Measurements from ENCODE around the gene LY6G5B. TPM values are rescaled to one million over a fixed set of nuclear protein-coding genes. Genes with fewer than 3 reads are reported as not detected.

LY6G5B gene
- total RNA-seq, 4 donors from 2014 or later: 7.2 to 25.6 (median 19.7) TPM

DNA sequence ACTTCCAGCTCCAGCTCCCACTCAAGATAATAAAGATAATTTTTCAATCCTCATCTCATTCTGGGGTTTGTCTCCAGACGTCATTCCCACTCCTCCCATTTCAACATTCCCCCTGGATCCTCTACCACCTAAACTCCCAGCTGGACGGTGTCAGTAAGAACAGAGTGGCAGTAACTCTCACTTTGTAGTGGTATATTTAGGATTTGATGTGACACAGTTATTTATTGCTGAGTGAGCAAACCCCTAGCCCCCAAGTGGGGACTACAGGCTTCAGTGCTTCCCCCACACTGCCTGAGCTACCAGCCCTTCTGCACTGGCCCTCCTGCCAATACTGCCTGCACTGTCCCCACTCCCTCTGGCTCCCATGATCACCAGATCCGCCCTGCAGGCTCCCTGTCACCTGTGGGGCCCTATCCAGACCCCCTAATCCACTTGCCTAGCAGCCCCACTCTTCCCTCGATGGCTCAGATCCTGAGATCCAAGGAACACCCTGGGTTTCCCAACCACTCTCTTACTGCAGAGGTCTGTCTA lies 11.6 kb upstream of the LY6G5B start:
- H3K4me3 ChIP-seq: peak overlapping the region in 1 of 4 donors; percentile 5
- H3K9me3 ChIP-seq: no peaks in the 10 kb centered on the region
- TF ChIP-seq POLR2A (IDR thresholded peaks at IDR 0.05): no peak
- TF ChIP-seq, protein P1, sequence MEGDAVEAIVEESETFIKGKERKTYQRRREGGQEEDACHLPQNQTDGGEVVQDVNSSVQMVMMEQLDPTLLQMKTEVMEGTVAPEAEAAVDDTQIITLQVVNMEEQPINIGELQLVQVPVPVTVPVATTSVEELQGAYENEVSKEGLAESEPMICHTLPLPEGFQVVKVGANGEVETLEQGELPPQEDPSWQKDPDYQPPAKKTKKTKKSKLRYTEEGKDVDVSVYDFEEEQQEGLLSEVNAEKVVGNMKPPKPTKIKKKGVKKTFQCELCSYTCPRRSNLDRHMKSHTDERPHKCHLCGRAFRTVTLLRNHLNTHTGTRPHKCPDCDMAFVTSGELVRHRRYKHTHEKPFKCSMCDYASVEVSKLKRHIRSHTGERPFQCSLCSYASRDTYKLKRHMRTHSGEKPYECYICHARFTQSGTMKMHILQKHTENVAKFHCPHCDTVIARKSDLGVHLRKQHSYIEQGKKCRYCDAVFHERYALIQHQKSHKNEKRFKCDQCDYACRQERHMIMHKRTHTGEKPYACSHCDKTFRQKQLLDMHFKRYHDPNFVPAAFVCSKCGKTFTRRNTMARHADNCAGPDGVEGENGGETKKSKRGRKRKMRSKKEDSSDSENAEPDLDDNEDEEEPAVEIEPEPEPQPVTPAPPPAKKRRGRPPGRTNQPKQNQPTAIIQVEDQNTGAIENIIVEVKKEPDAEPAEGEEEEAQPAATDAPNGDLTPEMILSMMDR (IDR thresholded peaks at IDR 0.05): no peak
- no peak overlapping the region for H3K27ac ChIP-seq
- no peak for DNase-seq
- peaks cover 7 to 76% (median 14%) of the 10 kb centered on the region in 4 donors for H3K4me1 ChIP-seq
- H3K36me3 ChIP-seq: peaks cover 0 to 25% (median 0%) of the 10 kb centered on the region in 3 donors
- H3K27me3 ChIP-seq: no peaks in the 10 kb centered on the region

DNA sequence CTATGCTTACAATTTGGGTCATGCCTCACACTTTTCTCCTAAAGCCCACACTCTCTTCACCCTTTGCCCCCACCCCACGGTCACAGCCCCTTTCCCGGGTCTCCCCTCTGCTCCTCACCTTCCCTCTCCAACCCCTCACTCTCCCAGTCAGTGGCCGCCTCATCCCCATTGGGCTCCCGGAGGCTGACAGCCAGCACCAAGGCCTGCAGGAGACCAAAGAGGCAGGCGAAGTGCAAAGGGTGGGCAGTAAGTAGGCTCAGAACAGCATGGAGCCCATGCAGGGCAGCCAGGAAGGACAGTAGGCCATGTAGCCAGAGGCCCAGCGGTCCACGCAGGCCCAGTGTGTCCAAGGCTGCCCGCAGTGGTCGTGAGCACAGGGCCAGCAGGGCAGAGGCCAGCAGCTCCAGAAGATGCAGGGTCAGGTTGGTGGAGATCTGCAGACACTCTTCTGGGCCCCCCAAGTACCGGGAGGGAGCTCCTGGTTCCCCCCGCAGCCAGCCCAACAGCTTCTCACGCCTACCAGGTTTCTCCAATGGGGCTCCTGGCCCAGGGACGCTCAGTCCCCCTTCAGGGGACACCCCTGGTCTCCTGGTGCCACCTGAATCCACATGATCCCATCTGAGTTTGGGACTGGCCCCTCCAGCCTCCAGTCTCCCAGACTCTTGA lies 10.7 kb upstream of the LY6G5B start:
- TF ChIP-seq, protein P1 (IDR thresholded peaks at IDR 0.05): no peak
- TF ChIP-seq POLR2A (IDR thresholded peaks at IDR 0.05): no peak
- peaks cover 9 to 76% (median 19%) of the 10 kb centered on the region in 4 donors for H3K4me1 ChIP-seq
- no peaks in the 10 kb centered on the region for H3K27me3 ChIP-seq
- peaks cover 0 to 25% (median 0%) of the 10 kb centered on the region in 3 donors for H3K36me3 ChIP-seq
- DNase-seq: no peak
- H3K9me3 ChIP-seq: no peaks in the 10 kb centered on the region
- peak overlapping the region in 3 of 4 donors; percentile 81 to 90 (median 85) for H3K27ac ChIP-seq
- H3K4me3 ChIP-seq: peak overlapping the region; percentile 54 to 74 (median 66)

GRCh38 chr6:31659649-31660380 lies 10.0 kb upstream of the LY6G5B start:
- peak in 2 of 3 donors; percentile 41 to 62 for DNase-seq
- peak overlapping the region; percentile 54 to 74 (median 66) for H3K4me3 ChIP-seq
- no peaks in the 10 kb centered on the region for H3K9me3 ChIP-seq
- TF ChIP-seq, protein P1 (IDR thresholded peaks at IDR 0.05): no peak
- no peak for TF ChIP-seq POLR2A (IDR thresholded peaks at IDR 0.05)
- H3K27ac ChIP-seq: peak overlapping the region; percentile 81 to 90 (median 84)
- H3K4me1 ChIP-seq: peaks cover 9 to 72% (median 19%) of the 10 kb centered on the region in 4 donors
- no peaks in the 10 kb centered on the region for H3K27me3 ChIP-seq
- peaks cover 0 to 25% (median 0%) of the 10 kb centered on the region in 3 donors for H3K36me3 ChIP-seq

DNA sequence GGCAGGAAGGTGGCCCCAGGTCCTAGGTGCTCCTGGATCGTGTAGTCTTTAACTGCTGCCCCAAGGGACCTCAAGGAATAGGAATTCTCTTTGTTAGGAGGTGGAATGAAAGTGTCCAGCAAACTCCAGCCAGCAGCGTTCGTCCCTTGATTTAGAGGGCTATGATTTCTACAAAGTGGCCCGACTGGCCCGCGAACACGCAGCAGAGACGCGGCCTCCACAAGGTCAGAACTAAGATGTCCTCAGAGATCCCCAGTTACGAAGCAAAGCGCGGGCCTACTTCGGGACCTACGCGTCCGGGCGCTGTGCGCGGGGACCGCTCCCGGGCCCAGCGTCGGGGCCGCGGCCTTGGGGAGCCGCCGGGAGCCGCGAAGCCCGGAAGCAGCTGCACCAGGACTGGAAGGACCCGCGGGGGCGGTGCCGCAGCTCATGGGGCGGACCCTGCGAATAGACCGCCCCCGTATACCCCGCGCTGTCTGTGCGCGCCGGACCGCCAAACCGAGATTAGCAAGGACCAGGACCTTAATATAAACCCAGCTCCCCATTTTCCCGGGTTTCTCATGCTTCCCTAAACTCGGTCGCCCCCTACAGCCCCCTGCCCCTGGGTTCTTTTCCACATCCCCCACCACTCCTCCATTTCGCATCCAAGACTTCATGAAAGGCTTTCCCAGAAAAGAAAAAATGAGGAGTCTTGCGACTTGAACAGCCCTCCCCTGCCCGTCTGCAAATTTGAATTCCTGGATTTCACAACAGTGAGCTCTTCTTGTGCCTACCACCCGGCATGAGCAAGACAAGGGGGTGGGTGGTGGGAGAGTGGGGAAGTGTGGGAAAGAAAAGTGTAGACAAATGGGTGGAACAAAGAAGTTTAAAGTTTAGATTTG lies 9.2 kb upstream of the LY6G5B start, which contains the start of gene C6orf47:
TSS of gene C6orf47 (minus strand) at position 398 of the 881 bp plus-strand sequence. CDS start 831 bp downstream, outside the sequence.
- Histone ChIP-seq H3K4me1 (peaks cover 9 to 67% (median 19%) of the 10 kb centered on the region in 4 donors), H3K36me3 (peaks cover 0 to 25% (median 0%) of the 10 kb centered on the region in 3 donors)
- DNase-seq: peak; percentile 89 to 94 (median 90)

More for the DNA sequence above, 9.2 kb upstream of the LY6G5B start, which contains the start of gene C6orf47:
- H3K4me3 ChIP-seq: peak within 1 kb of the TSS; percentile 54 to 74 (median 66)
- H3K27ac ChIP-seq: peak within 1 kb of the TSS; percentile 81 to 90 (median 84)
- no peaks in the 10 kb centered on the region for H3K9me3 ChIP-seq
- TF ChIP-seq POLR2A (IDR thresholded peaks at IDR 0.05): peak; percentile 87 to 92
- TF ChIP-seq, protein P1 (IDR thresholded peaks at IDR 0.05): no peak
- H3K27me3 ChIP-seq: no peaks in the 10 kb centered on the region
